Common myeloid progenitor, CD34-positive (primary cell): ENCODE results near the gene SHD.
A peak's percentile ranks its signal among the peaks of the same experiment; 100 is the strongest.
"Not testable (repeated sequence)": the region's sequence is repeated elsewhere in the genome, so short reads cannot be mapped to it uniquely, and the experiment has no call there.

ENCODE experiments used
- CTCF ChIA-PET: fragments of 350-600 bp; sonication (Branson Sonifier 250); formaldehyde crosslinking; loops from one replicate; lab custom pipeline; 2021; ENCODE audit warnings: antibody characterized with exemption; lab: Charles Lee
- POLR2A ChIA-PET: fragments of 350-600 bp; sonication (Branson Sonifier 250); formaldehyde crosslinking; loops from one replicate; lab custom pipeline; 2021; ENCODE audit warnings: antibody characterized with exemption; lab: Charles Lee
- DNase-seq, 3 donors: peaks; one replicate each; pipeline versions ENCODE4 v3.0.0 to v3.0.0-alpha.2; 2013
- H3K27ac ChIP-seq, 2 experiments: 1 replicate in 1 of 2; 2 replicates in 1 of 2; pipeline ENCODE4 v1.7.0; 2013; ENCODE audit warnings: inconsistent platforms in 2 of 2, low read length in 2 of 2, mild to moderate bottlenecking in 2 of 2, low read depth in 1 of 2, moderate library complexity in 1 of 2; ENCODE audit not compliant: severe bottlenecking in 2 of 2, insufficient read depth in 1 of 2, poor library complexity in 1 of 2
- H3K27me3 ChIP-seq, 5 experiments: replicated peaks in 2 of 5; 1 replicate in 3 of 5; 2 replicates in 2 of 5; pipeline versions ENCODE4 v1.6.1 to v1.7.0; 2013; ENCODE audit warnings: low read length in 4 of 5, mild to moderate bottlenecking in 2 of 5, moderate library complexity in 2 of 5, inconsistent platforms in 1 of 5; ENCODE audit not compliant: insufficient read depth in 5 of 5, control insufficient read depth in 4 of 5
- H3K36me3 ChIP-seq, 4 experiments: 1 replicate in 2 of 4; 2 replicates in 2 of 4; pipeline versions ENCODE4 v1.6.1 to v1.7.0; 2013; ENCODE audit warnings: low read length in 3 of 4, control low read depth in 1 of 4, mild to moderate bottlenecking in 1 of 4; ENCODE audit not compliant: control insufficient read depth in 4 of 4, insufficient read depth in 4 of 4
- H3K4me1 ChIP-seq, 4 experiments: 1 replicate in 3 of 4; 2 replicates in 1 of 4; pipeline versions ENCODE4 v1.6.1 to v1.7.1; 2013; ENCODE audit warnings: low read length in 3 of 4, mild to moderate bottlenecking in 3 of 4, control low read depth in 1 of 4, inconsistent platforms in 1 of 4, moderate library complexity in 1 of 4; ENCODE audit not compliant: control insufficient read depth in 4 of 4, insufficient read depth in 4 of 4; ENCODE audit errors: control extremely low read depth in 1 of 4
- H3K4me3 ChIP-seq, 7 experiments: 1 replicate in 4 of 7; 2 replicates in 3 of 7; pipeline versions ENCODE4 v1.5.1 to v1.7.0; 2013; ENCODE audit warnings: mild to moderate bottlenecking in 7 of 7, low read length in 6 of 7, moderate library complexity in 6 of 7, inconsistent platforms in 2 of 7, low read depth in 2 of 7, control low read depth in 1 of 7; ENCODE audit not compliant: insufficient read depth in 4 of 7, control insufficient read depth in 1 of 7; ENCODE audit errors: extremely low read depth in 1 of 7
- H3K9me3 ChIP-seq, 5 experiments: 1 replicate in 4 of 5; 2 replicates in 1 of 5; pipeline versions ENCODE4 v1.6.1 to v1.7.1; 2013; ENCODE audit warnings: low read length in 4 of 5, mild to moderate bottlenecking in 2 of 5, inconsistent platforms in 1 of 5, low read depth in 1 of 5, moderate library complexity in 1 of 5; ENCODE audit not compliant: control insufficient read depth in 4 of 5, insufficient read depth in 2 of 5; ENCODE audit errors: control extremely low read depth in 1 of 5
- WGBS: methylation state at CpG from one replicate; pipeline ENCODE4 v1.1.5; 2013; ENCODE audit not compliant: insufficient coverage; 5-methylcytosine and 5-hydroxymethylcytosine counted together

SHD gene

DNA sequence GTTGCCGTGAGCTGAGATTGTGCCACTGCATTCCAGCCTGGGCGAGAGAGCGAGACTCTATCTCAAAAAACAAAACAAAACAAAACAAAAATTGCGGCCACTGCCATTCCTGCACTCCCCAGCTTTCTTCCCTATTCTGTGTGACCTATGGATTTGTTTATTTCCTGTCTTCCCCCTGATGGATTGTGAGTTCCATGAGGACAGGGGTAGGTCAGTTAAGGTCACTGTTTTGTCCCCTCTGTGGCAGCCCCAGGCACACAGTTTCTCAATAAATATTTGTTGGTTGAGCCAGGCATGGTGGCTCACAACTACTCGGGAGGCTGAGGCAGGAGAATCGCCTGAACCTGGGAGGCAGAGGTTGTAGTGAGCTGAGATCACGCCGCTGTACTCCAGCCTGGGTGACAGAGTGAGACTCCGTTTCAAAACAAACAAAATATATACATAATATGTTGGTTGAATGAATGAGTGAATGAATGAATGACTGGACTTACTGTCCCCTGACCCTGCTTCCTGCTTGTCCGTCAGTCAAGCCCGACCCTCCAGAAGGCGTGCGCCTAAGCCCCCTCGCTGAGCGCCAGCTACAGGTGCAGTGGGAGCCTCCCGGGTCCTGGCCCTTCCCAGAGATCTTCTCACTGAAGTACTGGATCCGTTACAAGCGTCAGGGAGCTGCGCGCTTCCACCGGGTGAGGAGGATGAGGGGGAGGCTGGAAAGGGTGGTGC is 44.8 kb upstream of the SHD start:
- Histone ChIP-seq H3K4me1 (peaks cover 0 to 2% (median 1%) of the 10 kb centered on the region in 4 experiments), H3K27ac (no peak overlapping the region), H3K9me3 (no peaks in the 10 kb centered on the region), H3K36me3 (no peaks in the 10 kb centered on the region), H3K4me3 (no peak overlapping the region), H3K27me3 (peaks cover 0 to 6% (median 0%) of the 10 kb centered on the region in 5 experiments)
- 73% methylated on average over 7 of the region's 21 CpGs for WGBS
- ChIA-PET CTCF (interaction anchor here (0.6 to 3.4 kb wide), 4 partner anchors 10 to 942 kb away, joined by 3 to 13 read pairs (median 4); no protein-coding TSS in a partner anchor), POLR2A (no interaction called here)
- DNase-seq, result no peak

DNA sequence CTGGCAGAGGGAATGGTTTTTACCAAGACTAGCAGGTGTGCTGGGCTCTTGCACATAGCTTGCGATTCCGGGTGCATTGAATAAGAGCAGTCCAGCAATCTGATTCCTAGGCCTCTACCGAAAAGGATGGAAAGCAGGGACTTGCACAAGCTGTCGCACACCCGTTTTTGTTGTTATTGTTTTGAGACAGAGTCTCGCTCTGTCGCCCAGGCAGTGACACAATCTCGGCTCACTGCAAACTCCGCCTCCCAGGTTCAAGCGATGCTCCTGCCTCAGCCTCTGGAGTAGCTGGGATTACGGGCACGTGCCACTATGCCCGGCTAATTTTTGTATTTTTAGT is 44.2 kb upstream of the SHD start:
- 81% methylated on average over 9 of the region's 13 CpGs for WGBS
- POLR2A ChIA-PET, result no interaction called here
- no peaks in the 10 kb centered on the region for H3K4me1 ChIP-seq
- DNase-seq, result no peak
- H3K27ac ChIP-seq, result no peak overlapping the region
- H3K27me3 ChIP-seq, result peaks cover 0 to 3% (median 0%) of the 10 kb centered on the region in 5 experiments
- H3K4me3 ChIP-seq, result no peak overlapping the region
- no peaks in the 10 kb centered on the region for H3K36me3 ChIP-seq
- H3K9me3 ChIP-seq, result no peaks in the 10 kb centered on the region
- CTCF ChIA-PET, result interaction anchor here (0.6 to 3.4 kb wide), 2 partner anchors 9 to 370 kb away, joined by 4 to 13 read pairs; no protein-coding TSS in a partner anchor

DNA sequence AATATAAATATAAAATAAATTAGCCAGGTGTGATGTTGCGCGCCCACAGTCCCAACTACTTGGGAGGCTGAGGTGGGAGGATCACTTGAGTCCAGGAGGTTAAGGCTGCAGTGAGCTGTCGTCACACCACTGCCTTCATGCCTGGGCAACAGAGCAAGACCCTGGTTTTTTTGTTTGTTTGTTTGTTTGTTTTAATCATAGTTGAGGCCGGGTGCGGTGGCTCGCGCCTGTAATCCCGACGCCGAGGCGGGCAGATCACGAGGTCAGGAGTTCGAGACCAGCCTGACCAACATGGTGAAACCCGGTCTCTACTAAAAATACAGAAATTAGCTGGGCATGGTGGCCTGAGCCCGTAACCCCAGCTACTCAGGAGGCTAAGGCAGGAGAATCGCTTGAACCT is 41.6 kb upstream of the SHD start:
- H3K36me3 ChIP-seq, H3K27ac ChIP-seq, POLR2A ChIA-PET, H3K4me1 ChIP-seq, DNase-seq, H3K27me3 ChIP-seq, H3K4me3 ChIP-seq, CTCF ChIA-PET, H3K9me3 ChIP-seq: not testable (repeated sequence)
- WGBS, result 95% methylated on average over 3 of the region's 16 CpGs

DNA sequence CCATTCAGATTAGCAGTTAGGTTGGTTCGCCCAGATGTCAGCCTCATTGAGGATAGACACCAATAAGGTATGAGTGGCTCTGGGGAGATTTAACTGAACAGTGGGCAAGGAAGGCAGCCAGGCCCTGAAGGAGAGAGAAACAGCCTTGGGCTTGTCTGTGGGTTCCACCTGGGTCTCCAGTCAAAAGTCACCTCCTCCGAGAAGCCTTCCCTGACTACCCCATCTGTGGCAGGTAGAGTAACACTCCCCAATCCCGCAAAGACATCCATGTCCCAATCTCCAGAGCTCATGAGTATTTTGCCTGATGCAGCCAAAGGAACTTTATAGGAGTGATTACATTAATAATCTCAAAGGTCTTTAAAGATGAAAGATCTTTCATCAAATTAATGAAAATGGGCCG is 40.2 kb upstream of the SHD start:
- 88% methylated on average over 1 of the region's 4 CpGs for WGBS
- POLR2A ChIA-PET, result no interaction called here
- Histone ChIP-seq H3K4me1 (no peaks in the 10 kb centered on the region), H3K4me3 (no peak overlapping the region), H3K27ac (no peak overlapping the region), H3K36me3 (no peaks in the 10 kb centered on the region), H3K27me3 (peaks cover 0 to 2% (median 0%) of the 10 kb centered on the region in 5 experiments), H3K9me3 (peaks cover 0 to 8% (median 4%) of the 10 kb centered on the region in 5 experiments)
- CTCF ChIA-PET, result no interaction called here
- DNase-seq, result no peak

DNA sequence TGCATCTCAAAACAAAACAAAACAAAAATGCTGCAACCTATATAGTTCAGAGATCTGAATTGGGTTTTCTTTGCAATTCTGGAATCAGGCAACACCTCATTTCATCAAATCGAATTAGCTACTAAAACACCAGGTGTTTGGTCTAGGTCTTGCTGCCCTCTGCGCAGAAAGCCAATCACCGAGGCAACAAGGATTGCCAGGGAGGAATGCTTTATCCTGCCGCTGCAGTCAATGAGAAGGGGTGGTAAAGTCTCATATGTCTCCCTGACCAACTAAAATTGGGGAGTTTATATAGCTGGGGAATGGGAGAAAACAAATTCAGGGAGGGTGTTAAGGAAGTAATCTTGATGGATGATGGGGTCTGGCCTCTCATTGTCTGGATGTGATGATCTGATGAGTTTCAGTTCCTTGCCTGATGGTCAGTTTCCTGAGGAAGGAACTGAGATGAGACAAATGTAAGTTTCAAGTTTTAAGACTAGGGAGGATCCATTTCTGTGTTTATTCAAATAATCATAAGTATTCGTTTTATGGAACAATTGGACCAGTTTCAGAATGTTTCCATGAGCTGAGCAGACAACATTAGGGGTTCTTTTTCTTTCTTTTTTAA is 37.1 kb upstream of the SHD start:
- ChIA-PET POLR2A (interaction anchor here (0.6 to 0.7 kb wide), 2 partner anchors 10 to 194 kb away, joined by 3 to 4 read pairs; no protein-coding TSS in a partner anchor), CTCF (interaction anchor here (0.7 to 1.4 kb wide), 2 partner anchors 9 to 216 kb away, joined by 3 read pairs; no protein-coding TSS in a partner anchor)
- H3K27me3 ChIP-seq, result no peaks in the 10 kb centered on the region
- 94% methylated on average over 4 of the region's 5 CpGs for WGBS
- H3K27ac ChIP-seq, result no peak overlapping the region
- no peak for DNase-seq
- H3K4me3 ChIP-seq, result no peak overlapping the region
- H3K4me1 ChIP-seq, result peaks cover 4 to 8% (median 6%) of the 10 kb centered on the region in 4 experiments
- H3K36me3 ChIP-seq, result no peaks in the 10 kb centered on the region
- H3K9me3 ChIP-seq, result peaks cover 0 to 8% (median 4%) of the 10 kb centered on the region in 5 experiments

DNA sequence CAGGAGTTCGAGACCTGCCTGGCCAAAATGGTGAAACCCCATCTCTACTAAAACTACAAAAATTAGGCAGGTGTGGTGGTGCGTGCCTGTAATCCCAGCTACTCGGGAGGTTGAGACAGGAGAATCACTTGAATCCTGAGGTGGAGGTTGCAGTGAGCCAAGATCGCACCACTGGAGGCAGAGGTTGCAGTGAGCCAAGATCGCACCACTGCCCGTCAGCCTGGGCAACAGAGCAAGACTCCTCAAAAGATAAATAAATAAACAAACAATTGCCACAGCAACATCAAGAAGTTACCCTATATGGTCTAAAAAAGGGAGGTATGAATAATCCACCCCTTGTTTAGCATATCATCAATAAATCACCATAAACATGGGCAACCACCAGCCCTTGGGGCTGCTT is 33.1 kb upstream of the SHD start:
- CTCF ChIA-PET, POLR2A ChIA-PET: not testable (repeated sequence)
- peaks cover 6 to 15% (median 11%) of the 10 kb centered on the region in 4 experiments for H3K4me1 ChIP-seq

More for the DNA sequence above, 33.1 kb upstream of the SHD start:
- H3K4me3 ChIP-seq, result peak overlapping the region in 1 of 7 experiments; percentile 93
- not testable (repeated sequence) for H3K27me3 ChIP-seq, H3K9me3 ChIP-seq, DNase-seq
- peak overlapping the region in 1 of 2 experiments; percentile 99 for H3K27ac ChIP-seq
- no CpG with 5 or more reads among the region's 6 CpGs for WGBS
- peaks cover 2 to 25% (median 19%) of the 10 kb centered on the region in 4 experiments for H3K36me3 ChIP-seq
